Neural cell (in vitro differentiated cells): ENCODE measurements around the gene CLASP1.

Experiments used
- CTCF ChIP-seq: fragments of 450-650 bp; IDR thresholded peaks from 2 replicates; pipeline ENCODE4 v1.5.1; 2014; ENCODE audit warnings: antibody characterized with exemption, mild to moderate bottlenecking, moderate library complexity; ENCODE audit not compliant: poor library complexity, severe bottlenecking
- EZH2 ChIP-seq: fragments of 200-600, 300-800 bp; shearing (Covaris generic), sonication (generic); IDR thresholded peaks from 2 replicates; pipeline ENCODE4 v1.6.1; 2014; ENCODE audit warnings: antibody characterized with exemption, low read length, borderline replicate concordance, mild to moderate bottlenecking; ENCODE audit not compliant: insufficient read depth, poor library complexity, severe bottlenecking
- POLR2AphosphoS5 ChIP-seq: IDR thresholded peaks from 2 replicates; pipeline ENCODE4 v1.6.1; 2012
- REST ChIP-seq: IDR thresholded peaks from 2 replicates; pipeline ENCODE4 v1.6.1; 2012; ENCODE audit warnings: borderline replicate concordance
- TAF1 ChIP-seq: IDR thresholded peaks from 2 replicates; pipeline ENCODE4 v1.6.1; 2012; ENCODE audit warnings: low read depth

GRCh38 chr2:121653035-121653434 lies 3.8 kb upstream of the CLASP1 start:
- TF ChIP-seq CTCF (no peak), EZH2 (no peak), POLR2AphosphoS5 (no peak), TAF1 (no peak), REST (no peak)
